Measurements from ENCODE around the gene NUAK2.
"Not testable (repeated sequence)": the region's sequence is repeated elsewhere in the genome, so short reads cannot be mapped to it uniquely, and the experiment has no call there.

Gene NUAK2

DNA sequence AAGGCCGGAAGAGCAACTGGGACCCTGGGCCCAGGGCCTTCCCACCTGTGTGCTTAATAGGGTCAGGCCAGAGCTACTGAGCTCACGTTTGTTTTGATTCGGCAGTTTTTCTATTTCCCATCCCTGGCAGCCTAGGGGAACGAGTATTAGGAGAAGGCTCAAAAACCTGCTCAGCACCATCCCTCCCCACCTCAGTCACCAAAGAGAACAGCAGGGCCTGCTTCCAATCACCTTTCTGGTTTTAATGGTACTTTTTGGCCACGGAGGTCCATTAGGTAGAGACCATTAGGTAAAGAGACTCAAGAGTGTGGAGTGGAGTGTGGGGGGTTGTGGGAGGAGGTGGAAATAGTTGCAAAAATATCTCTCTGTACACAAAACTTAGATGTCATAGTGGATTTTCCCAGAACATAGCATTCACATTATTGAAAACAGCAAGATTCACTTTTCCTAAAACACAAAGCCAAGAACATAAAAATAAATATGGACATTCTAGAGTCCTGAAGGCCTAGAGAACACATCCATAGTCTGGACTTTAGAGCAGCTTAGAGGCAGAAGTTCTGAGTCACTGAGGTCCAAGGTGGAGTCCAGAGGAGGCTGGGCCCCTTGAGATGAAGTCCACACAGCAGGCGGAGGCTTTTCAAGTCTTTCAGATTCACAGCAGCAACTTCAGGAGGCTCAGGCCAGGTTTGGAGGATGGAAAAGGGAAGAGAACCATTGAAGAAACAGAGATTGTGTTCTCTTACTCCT, 19.5 kb downstream of the NUAK2 start:
- no peak for DNase-seq (ENCODE audit: low read depth)
- H3K4me3 ChIP-seq (ENCODE audit: low read depth, low read length) = no peak overlapping the region

DNA sequence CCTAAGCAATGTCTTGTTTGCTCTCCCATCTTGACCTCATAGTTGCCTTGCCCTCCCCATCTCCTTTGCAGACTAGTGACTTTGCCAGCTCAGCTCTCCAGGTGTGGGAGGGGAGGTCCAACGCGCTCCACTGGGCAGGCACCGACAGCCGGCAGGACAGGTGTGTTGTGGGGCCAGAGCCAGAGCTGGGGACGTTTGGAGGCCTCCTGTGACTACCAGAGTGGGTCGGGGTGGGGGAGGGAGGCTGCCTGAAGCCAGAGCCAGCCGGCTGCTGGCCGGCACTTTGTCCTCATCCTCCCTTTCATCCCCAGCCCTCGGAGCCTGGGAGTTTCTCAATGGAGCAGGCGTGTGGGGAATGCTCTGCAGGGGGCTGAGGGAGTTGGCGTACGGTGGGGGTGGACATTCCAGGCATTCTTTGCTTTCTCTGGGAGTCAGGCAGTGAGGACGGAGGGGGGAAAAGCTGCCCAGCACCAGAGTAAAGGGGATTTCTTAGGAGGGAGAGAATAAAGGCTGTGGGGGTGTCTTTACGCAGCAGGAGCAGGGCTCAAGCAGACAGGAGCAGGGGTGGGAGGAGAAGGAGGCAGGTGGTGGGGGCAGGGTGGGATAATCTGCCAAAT, 20.2 kb downstream of the NUAK2 start:
- peak; percentile 89 for DNase-seq (ENCODE audit: low read depth)
- no peak overlapping the region for H3K4me3 ChIP-seq (ENCODE audit: low read depth, low read length)

DNA sequence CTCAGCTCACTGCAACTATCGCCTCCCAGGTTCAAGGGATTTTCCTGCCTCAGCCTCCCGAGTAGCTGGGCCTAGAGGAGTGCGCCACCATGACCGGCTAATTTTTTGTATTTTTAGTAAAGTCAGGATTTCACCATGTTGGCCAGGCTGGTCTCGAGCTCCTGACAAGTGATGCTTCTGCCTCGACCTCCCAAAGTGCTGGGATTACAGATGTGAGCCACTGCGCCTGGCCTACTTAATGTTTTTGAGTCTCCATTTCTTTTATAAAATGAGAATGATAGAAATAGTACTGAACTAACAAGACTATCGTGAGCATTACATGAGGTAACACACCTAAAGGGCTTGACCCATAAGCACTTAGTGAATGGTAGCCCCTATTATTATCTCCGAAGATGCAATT, 21.4 kb downstream of the NUAK2 start:
- H3K4me3 ChIP-seq (ENCODE audit: low read depth, low read length) = no peak overlapping the region
- DNase-seq (ENCODE audit: low read depth) = no peak

DNA sequence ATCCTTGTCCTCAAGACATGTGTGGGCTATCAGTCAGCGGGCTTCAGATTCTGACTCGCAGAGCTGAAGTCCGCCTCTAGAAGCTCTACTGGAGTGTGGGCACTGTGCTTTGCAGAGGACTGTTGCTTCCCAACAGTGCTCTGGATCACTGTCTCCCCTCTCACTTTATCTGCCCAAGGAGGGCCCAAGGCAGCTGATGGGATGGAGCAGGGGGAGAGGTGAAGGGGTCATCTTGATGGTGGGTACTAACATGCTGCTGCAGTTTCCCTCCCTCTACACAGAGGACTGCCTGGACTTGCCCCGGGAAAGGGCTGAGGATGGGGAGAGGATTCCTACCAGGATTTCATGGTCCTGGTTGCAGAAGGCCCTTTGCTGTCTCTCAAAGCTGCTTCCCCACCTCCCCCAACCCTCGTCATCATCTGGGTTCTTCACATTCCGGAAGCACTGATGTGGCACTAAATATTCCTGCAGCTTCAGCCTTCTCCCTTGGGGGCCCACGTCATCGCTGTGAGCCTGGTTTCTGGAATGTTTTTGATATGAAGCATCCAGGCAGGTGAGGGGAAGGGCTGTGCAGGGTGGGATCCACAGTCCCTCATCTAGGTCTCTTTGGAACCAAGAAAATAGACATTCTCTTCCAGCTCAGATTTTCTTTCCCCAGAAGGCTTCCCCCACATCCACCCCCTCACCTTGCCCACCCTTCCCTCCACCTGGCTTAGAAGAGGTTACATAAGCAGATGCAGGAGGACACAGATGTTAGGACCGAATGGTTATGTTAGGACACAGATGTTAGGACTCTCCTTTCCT, 23.2 kb downstream of the NUAK2 start:
- H3K4me3 ChIP-seq (ENCODE audit: low read depth, low read length) = no peak overlapping the region
- peak; percentile 92 for DNase-seq (ENCODE audit: low read depth)

DNA sequence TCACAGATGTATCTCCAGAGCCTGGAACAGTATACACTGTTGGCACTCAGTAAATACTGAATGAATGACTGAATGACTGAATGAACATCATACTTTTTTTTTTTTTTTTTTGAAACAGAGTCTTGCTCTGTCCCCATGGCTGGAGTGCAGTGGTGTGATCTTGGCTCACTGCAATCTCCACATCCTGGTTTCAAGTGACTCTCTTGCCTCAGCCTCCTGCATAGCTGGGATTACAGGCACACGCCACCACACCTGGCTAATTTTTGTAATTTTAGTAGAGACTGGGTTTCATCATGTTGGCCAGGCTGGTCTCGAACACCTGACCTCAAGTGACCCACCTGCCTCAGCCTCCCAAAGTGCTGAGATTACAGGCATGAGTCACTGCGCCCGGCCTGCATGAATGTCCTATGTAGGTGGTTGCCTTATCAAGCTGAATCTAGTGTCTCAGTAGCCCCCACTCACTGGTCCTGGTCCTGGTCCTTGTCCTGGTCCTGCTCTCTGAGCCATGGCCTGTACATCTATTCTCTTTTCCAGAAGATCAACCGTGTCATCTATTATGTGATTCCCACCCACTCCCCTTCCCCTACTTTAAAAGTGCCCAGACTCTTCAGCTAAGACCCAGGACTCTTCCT, 23.9 kb downstream of the NUAK2 start:
- H3K4me3 ChIP-seq (ENCODE audit: low read depth, low read length); DNase-seq (ENCODE audit: low read depth): not testable (repeated sequence)

DNA sequence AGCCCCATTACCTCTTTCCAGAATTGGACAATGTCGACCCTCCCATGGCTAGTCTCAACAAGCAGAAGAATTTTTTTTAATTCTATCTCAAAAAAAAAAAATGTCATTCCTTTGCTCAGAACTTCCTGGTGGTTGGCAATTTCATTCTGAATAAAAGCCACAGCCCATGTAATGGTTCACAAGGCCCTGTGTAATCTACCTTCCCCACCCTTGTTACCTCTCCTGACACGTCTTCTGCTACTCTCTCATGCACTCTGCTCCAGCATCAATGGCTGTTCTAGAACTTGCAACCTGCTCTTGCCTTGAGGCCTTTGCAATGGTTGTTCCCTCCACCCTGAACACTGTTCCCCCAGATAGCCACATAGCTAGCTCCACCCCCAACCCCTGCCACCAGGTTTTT, 25.4 kb downstream of the NUAK2 start:
- DNase-seq (ENCODE audit: low read depth) = no peak
- no peak overlapping the region for H3K4me3 ChIP-seq (ENCODE audit: low read depth, low read length)

DNA sequence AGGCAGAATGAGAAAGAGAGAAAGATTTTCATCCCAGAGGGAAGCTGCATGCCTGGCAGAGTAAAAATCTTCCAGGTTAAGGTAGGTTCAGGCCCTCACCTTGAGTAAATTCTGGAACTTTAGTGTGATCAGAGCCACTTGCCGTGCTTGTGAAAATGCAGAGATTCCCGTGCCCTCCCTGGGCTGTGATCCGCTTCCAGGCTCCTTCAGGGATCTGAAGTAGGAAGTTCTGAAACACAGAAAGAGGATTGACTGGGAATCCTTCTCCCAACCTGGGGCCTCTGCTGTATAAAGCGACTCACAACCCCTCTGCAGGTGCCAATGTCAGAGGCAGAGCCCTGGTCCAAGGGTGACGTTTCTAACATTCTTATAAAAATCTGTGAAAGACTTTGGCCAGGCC, 26.6 kb downstream of the NUAK2 start:
- H3K4me3 ChIP-seq (ENCODE audit: low read depth, low read length) = no peak overlapping the region
- DNase-seq (ENCODE audit: low read depth) = no peak

DNA sequence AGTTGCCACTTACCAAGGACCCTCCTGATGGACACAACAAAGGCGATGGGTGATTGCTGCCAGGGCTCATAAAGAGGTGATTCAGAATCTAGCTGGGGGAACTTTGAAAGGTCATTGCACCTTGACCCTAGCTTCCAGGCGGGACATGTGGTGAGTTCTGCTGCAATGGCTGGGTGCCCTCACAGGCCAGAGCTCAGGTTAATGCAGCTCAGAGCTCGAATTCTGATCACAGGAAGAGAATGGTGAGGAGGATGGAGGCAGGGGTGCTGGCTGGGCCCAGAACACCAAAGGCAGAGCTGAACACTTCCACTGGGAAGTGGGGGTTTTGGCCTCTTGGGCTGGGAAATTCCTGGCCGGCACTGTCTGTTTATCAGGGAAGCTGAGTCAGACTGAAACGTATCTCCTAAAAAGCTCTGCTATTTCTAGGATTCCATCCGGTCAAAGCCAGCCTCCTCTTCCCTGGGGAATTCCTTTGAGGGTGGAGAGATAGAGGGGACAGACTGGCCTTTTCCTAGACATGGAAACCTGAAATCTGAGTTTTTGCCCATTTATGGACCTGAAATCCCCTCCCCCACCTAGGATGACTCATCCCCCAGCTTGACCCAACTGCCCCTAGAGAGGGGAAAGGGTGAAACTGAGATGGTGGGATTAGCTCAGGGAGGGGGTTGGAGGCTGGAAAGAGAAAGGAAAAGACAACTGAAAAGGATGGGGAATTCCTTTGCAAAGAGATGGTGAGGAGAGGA, 27.2 kb downstream of the NUAK2 start:
- H3K4me3 ChIP-seq (ENCODE audit: low read depth, low read length) = no peak overlapping the region
- peak; percentile 72 for DNase-seq (ENCODE audit: low read depth)

DNA sequence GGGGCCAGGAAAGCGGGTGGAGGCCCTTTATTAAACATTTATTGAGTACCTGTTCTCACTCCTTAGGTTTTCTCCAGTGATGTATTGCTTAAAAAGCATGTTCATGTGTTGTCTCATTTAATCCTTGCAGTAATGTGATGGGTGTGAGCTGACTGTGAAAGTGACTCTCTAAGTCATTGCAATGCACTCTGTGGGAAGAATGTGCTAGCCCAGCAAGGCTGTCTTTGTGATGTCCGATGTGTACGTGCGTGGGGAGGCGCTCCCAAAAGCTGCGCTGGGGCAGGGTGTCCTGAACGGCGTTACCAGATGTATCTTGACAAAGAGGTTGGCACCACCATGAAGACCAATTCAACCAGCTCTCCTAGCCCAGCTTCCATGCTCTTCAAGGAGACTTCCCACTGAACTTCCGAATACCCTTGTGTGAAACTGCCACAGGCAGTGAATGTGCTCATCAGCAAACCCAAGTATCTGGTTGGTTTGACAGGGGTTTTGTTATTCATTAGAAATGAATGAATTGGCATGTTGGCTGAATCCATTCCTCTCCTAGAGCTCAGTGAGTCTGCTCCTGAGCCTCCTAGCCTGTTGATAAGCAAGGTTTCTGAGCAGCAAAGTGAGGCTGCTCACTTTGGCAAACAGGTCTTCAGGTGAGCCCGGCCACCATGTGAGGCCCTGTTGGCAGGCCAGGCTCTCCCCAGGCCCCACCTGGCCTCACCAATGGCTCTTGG, 28.0 kb downstream of the NUAK2 start:
- H3K4me3 ChIP-seq (ENCODE audit: low read depth, low read length) = no peak overlapping the region
- no peak for DNase-seq (ENCODE audit: low read depth)

DNA sequence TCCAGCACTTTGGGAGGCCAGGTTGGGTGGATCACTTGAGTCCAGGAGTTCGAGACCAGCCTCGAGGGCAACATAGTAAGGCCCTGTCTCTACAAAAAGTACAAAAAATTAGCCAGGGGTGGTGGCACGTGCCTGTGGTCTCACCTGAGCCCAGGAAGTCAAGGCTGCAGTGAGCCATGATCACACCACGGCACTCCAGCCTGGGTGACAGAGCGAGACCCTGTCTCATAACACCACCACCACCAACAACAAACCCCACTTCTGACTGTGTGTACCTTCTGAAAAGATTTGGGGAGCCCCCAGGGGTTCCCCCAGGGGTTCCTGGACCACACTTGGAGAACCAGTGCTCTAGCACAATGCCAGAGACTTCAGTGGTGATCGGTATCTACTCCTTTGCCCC, 29.9 kb downstream of the NUAK2 start:
- H3K4me3 ChIP-seq (ENCODE audit: low read depth, low read length) = no peak overlapping the region
- DNase-seq (ENCODE audit: low read depth) = no peak

DNA sequence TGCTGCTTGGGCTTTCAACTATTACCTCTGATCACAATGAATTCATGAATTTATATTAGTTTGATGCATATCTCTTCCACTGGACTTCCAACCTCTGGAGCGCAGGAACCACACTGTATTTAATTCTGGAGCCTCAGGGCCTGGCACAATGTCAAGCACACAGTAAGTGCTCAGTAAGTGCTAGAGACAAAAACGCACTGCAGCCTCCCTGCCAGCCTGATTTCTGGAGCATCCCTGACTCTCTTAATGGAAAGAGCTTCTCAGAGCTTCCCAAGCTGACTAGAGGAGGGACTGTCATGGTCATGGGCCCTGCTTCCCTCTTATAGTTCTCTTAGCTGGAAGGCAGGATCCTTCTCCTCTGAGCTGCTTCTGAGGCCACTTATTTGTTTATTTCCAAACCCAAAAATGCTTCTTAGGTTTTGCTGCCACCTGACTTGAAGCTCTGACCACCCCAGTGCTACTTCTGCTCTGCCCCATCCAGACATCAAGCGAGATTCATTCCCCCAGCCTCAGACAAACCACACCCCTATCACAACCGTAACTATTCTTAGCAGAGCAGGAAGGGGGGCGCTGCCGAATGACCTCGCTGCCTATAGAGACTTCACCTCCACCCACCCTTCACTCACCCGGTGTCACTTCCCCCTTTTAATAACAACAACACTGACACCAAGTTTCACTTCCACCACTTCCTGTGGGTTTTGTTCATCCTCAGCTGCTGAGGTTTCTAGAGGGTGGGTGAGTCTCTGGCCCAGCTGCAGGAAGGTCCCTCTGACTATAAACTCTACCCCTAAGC, 33.6 kb downstream of the NUAK2 start:
- H3K4me3 ChIP-seq (ENCODE audit: low read depth, low read length) = no peak overlapping the region

DNA sequence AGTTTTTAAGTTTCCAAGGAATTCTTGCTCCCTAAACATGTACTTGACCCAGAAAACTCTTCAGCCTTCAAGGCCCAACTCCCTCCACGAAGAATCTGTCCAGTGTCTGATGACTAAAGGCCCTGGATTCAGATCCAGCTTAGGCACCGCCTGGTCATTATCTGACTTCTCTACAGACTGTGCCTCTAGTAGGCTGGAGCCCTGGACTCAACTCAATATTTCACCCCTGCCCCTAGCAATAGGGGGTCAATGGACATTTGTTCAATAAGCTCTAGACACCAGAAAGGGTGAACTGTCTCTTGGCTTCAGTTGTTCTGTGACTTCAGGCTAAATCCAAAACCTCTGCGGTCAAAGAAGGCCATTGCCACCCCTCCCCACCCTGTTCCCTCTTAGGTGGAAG, 34.5 kb downstream of the NUAK2 start:
- no peak for DNase-seq (ENCODE audit: low read depth)
- no peak overlapping the region for H3K4me3 ChIP-seq (ENCODE audit: low read depth, low read length)

More for the DNA sequence above, 33.6 kb downstream of the NUAK2 start:
- DNase-seq (ENCODE audit: low read depth) = no peak

DNA sequence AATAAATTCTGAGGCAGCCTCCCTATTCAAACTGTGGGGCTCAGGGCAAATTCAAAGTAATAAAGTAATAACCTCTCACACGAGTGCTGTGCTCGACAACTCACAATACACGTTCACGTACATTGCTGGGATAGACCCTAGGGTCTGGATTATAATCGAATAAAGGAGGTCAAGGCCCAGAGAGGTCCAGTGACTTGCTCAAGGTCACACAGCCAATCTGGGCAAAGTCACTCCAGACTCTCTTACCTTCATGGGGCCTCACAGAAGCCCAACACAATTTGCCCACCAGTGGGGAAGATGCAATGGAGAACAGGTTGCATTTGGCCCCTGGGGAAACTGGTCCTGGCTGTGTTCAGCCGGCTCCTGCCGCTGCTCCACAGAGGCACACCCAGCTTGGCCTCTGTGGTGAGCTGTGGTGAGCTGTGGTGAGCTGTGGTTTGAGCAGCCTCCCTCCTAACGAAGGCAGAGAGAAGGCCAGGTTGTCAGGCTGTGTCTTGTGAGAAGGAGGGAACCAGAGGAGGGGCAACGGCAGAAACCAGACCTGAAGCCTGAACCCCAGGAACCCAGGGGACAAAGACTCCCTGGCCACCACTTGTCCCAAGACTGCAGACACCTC, 35.1 kb downstream of the NUAK2 start:
- DNase-seq (ENCODE audit: low read depth) = no peak
- no peak overlapping the region for H3K4me3 ChIP-seq (ENCODE audit: low read depth, low read length)

DNA sequence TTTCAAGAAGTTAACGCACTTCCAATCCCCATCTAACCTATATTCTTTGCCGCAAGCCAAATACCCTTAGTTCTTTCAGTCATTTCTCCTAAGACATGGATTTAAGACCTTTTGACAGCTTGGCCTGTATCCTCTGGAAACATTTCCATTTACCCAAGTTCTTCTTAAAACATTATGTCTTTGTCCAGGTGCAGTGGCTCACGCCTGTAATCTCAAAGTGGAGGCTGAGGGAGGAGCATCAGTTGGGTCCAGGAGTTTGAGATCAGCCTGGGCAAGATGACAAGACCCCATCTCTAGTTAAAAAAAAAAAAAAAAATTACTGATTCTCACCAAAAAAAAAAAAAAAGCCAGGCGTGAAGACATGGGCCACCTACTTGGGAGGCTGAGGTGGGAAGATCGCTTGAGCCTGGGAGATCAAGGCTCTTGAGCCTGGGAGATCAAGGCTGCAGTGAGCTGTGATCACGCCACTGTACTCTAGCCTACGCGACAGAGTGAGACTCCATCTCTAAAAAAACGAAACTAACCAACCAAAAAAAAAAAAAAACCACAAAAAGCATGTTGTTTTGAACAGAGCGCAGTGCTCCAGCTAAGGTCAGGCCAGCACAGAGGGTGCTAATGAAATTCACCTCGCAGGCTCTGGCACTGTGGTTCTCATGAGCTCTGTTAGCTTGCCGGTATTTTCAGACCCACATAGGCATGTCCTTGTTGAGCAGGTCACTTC, 36.0 kb downstream of the NUAK2 start:
- no peak overlapping the region for H3K4me3 ChIP-seq (ENCODE audit: low read depth, low read length)
- no peak for DNase-seq (ENCODE audit: low read depth)

DNA sequence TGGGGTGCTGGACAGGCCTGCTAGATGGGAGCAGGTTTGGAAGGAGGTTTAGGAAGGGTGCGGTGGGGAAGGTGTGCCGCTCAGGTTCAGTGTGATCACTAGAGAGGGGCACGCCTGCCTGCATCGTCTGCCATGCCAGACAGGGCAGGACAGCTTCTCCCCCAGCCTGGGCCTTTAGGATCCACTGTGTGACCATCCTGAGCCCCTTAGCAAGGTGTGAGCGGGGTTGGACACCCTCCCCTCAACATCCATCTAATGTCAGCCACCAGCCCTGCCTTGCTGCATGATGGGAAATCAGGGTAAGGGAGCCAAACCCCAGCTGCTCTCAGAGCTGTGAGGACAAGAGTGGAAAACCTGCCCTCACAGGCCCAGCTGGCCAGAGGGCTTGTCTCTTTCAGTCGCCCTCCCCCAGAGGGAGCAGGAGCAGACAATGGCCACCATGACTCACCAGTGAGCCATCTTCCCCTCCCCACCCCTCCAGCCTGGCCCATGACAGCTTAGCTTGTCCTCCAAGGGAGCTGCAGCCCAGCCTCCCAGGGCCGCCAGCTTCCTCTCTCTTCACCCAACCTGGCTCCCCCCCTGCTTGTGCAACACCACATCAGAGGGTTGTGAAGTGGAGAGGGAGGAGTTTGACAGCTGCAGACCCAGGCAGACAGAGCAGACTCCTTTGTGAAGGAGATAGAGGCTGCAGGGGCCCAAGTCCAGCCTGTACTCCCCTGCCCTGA, 37.0 kb downstream of the NUAK2 start:
- H3K4me3 ChIP-seq (ENCODE audit: low read depth, low read length) = no peak overlapping the region
- DNase-seq (ENCODE audit: low read depth) = peak; percentile 93

Data from skeletal muscle cell (primary cell).